ENCODE data around the gene ZDHHC14. TPM values are rescaled to one million over a fixed set of nuclear protein-coding genes. Genes with fewer than 3 reads are reported as not detected.

The ZDHHC14 gene
- total RNA-seq, 1 experiment from 2014 or later, result 1.7 TPM

GRCh38 chr6:157659536-157660271 is 278.7 kb downstream of the ZDHHC14 start:
- H3K4ac ChIP-seq (ENCODE audit: low read depth, low read length), result no peak overlapping the region
- Mint-ChIP-seq H3K4me3 (no peak overlapping the region), H3K4me1 (peaks cover 8 to 12% of the 10 kb centered on the region in 2 experiments), H3K9me3 (no peaks in the 10 kb centered on the region), H3K27ac (no peak overlapping the region), H3K36me3 (ENCODE audit: insufficient read depth in 1 of 3, low read depth in 3 of 3) (no peaks in the 10 kb centered on the region), H3K27me3 (ENCODE audit: low read depth) (peaks cover 1% of the 10 kb centered on the region; the same call in 1 of the 2 replicates)
- DNase-seq, result no peak
- H4K20me1 ChIP-seq (ENCODE audit: control insufficient read depth, insufficient read depth, insufficient read length), result no peaks in the 10 kb centered on the region
- H2BK120ac ChIP-seq (ENCODE audit: low read depth, low read length, poor library complexity, severe bottlenecking), result no peak overlapping the region
- H3K23me2 ChIP-seq (ENCODE audit: insufficient read length, low read depth, low read length, poor library complexity, severe bottlenecking), result no peaks in the 10 kb centered on the region
- H3K27ac ChIP-seq (ENCODE audit: insufficient read length, low read depth, low read length), result no peak overlapping the region
- no peak overlapping the region for H2BK15ac ChIP-seq (ENCODE audit: low read depth, low read length)
- H3K23ac ChIP-seq (ENCODE audit: insufficient read length, low read depth, low read length), result no peak overlapping the region
- H4K91ac ChIP-seq (ENCODE audit: insufficient read length, low read depth, low read length), result no peak overlapping the region
- no peak overlapping the region for H2AK5ac ChIP-seq (ENCODE audit: insufficient read length, low read length)
- H3K79me2 ChIP-seq (ENCODE audit: insufficient read depth, low read length), result no peaks in the 10 kb centered on the region
- no peaks in the 10 kb centered on the region for H3K27me3 ChIP-seq (ENCODE audit: insufficient read depth, low read length)
- no peak overlapping the region for H3K18ac ChIP-seq (ENCODE audit: insufficient read length, low read depth, low read length)
- H4K5ac ChIP-seq (ENCODE audit: insufficient read length, low read depth, low read length), result no peak overlapping the region
- H2BK12ac ChIP-seq (ENCODE audit: insufficient read length, low read depth, low read length), result no peak overlapping the region
- H3K79me1 ChIP-seq (ENCODE audit: insufficient read depth, low read depth, low read length, poor library complexity, severe bottlenecking), result no peaks in the 10 kb centered on the region
- no peaks in the 10 kb centered on the region for H3K9me3 ChIP-seq (ENCODE audit: control insufficient read depth, low read depth, low read length)
- no peak overlapping the region for H3K9ac ChIP-seq (ENCODE audit: extremely low read depth, insufficient read length, low read length)
- TF ChIP-seq, protein P1, sequence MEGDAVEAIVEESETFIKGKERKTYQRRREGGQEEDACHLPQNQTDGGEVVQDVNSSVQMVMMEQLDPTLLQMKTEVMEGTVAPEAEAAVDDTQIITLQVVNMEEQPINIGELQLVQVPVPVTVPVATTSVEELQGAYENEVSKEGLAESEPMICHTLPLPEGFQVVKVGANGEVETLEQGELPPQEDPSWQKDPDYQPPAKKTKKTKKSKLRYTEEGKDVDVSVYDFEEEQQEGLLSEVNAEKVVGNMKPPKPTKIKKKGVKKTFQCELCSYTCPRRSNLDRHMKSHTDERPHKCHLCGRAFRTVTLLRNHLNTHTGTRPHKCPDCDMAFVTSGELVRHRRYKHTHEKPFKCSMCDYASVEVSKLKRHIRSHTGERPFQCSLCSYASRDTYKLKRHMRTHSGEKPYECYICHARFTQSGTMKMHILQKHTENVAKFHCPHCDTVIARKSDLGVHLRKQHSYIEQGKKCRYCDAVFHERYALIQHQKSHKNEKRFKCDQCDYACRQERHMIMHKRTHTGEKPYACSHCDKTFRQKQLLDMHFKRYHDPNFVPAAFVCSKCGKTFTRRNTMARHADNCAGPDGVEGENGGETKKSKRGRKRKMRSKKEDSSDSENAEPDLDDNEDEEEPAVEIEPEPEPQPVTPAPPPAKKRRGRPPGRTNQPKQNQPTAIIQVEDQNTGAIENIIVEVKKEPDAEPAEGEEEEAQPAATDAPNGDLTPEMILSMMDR (conservative IDR thresholded peaks at IDR 0.05), result no peak
- H2BK20ac ChIP-seq (ENCODE audit: low read depth, low read length, poor library complexity, severe bottlenecking), result no peak overlapping the region
- H3K14ac ChIP-seq (ENCODE audit: insufficient read depth, low read length), result no peak overlapping the region
- H4K8ac ChIP-seq (replicated peaks; ENCODE audit: insufficient read length, low read depth, low read length), result no peak overlapping the region
- WGBS (ENCODE audit: extremely low coverage, insufficient read length, low lambda C conversion rate), result no CpG with 5 or more reads among the region's 19 CpGs
- no peak overlapping the region for H2BK5ac ChIP-seq (ENCODE audit: insufficient read length, low read length)
- no peaks in the 10 kb centered on the region for H3K4me1 ChIP-seq (ENCODE audit: insufficient read depth, low read length)
- no peak overlapping the region for H3K56ac ChIP-seq (ENCODE audit: insufficient read length, low read depth, low read length)
- no peak overlapping the region for H3K4me2 ChIP-seq (ENCODE audit: insufficient read depth, insufficient read length, low read length)
- no peak overlapping the region for H3T11ph ChIP-seq (ENCODE audit: low read length)
- no peak overlapping the region for H2AFZ ChIP-seq (ENCODE audit: low read length)

Measured in H9 (cell line).